AML-193 (cell line): ENCODE data around the gene FAM120C.

Experiments used
- DNase-seq, 2 experiments: peaks; one replicate each; lab custom pipeline; 2025; lab: John Stamatoyannopoulos, UW

The FAM120C gene

GRCh38 chrX:54030329-54030728 lies 152.7 kb downstream of the FAM120C start:
- no peak for DNase-seq

GRCh38 chrX:54029529-54030143 lies 153.4 kb downstream of the FAM120C start:
- no peak for DNase-seq

GRCh38 chrX:54024350-54024749 lies 158.7 kb downstream of the FAM120C start:
- no peak for DNase-seq
